ENCODE measurements around the gene BRSK2. TPM values are rescaled to one million over a fixed set of nuclear protein-coding genes. Genes with fewer than 3 reads are reported as not detected.

BRSK2 gene
- total RNA-seq, 4 donors from 2014 or later = 0.24 to 0.81 TPM; not detected in 2

DNA sequence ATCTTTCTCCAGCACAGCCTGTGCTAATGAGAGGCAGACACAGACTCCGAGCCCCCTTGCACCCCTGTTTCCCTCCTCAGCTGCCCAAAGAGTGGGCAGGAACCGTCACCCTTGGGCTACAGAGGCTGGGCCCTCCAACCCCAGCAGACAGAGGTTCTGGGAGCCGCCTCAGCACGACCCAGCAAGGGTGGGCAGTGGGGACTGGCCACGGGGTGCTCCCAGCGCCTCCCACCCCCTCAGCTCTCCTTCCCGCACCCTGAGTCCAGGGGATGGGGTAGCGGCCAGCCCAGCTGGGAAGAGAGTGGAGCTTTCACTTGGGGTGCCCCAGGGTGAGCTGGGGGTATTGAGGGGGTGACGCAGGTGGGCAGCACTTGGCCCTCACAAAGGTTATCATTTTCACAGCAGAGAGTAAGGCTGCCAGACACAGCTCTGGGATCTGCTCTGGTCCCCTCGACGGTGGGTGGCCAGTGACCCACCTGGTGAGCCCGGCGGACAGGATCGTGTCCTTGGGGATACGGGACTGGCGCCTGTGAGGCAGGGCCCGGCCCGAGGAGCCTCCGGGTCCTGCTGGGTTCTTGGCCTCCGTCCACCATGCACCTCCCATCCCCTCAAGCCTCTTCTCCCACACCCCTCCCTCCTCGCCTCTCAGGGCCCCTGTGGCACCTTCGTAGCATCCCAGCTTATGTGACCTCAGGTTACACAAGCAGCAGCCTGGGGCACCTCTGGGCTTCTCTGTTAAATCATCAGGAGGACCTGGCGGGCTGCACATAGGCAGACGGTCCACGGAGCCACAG is 14.4 kb upstream of the BRSK2 start:
- in situ Hi-C loops (cut with MboI; ENCODE audit: low sequenced_read_pairs in 4 of 4) (no loop called here), intact Hi-C loops (cut with DNase I; ENCODE audit: low total_unique reads) (no loop called here)
- Histone ChIP-seq H3K4me3 (no peak overlapping the region), H3K27ac (no peak overlapping the region), H3K9me3 (no peaks in the 10 kb centered on the region), H3K4me1 (no peaks in the 10 kb centered on the region), H3K27me3 (peaks cover 19 to 28% (median 27%) of the 10 kb centered on the region in 3 donors), H3K36me3 (no peaks in the 10 kb centered on the region)
- no peak for DNase-seq
- TF ChIP-seq, protein P1, sequence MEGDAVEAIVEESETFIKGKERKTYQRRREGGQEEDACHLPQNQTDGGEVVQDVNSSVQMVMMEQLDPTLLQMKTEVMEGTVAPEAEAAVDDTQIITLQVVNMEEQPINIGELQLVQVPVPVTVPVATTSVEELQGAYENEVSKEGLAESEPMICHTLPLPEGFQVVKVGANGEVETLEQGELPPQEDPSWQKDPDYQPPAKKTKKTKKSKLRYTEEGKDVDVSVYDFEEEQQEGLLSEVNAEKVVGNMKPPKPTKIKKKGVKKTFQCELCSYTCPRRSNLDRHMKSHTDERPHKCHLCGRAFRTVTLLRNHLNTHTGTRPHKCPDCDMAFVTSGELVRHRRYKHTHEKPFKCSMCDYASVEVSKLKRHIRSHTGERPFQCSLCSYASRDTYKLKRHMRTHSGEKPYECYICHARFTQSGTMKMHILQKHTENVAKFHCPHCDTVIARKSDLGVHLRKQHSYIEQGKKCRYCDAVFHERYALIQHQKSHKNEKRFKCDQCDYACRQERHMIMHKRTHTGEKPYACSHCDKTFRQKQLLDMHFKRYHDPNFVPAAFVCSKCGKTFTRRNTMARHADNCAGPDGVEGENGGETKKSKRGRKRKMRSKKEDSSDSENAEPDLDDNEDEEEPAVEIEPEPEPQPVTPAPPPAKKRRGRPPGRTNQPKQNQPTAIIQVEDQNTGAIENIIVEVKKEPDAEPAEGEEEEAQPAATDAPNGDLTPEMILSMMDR (IDR thresholded peaks at IDR 0.05 in 4 of 5, conservative IDR thresholded peaks at IDR 0.05 in 1 of 5) = no peak
- no peak for TF ChIP-seq POLR2A (IDR thresholded peaks at IDR 0.05)
- ATAC-seq = no peak

GRCh38 chr11:1375955-1376258 is 13.8 kb upstream of the BRSK2 start:
- intact Hi-C loops (cut with DNase I; ENCODE audit: low total_unique reads) = no loop called here
- H3K4me1 ChIP-seq = no peaks in the 10 kb centered on the region
- DNase-seq = no peak
- in situ Hi-C loops (cut with MboI; ENCODE audit: low sequenced_read_pairs in 4 of 4) = no loop called here
- ATAC-seq = no peak
- H3K9me3 ChIP-seq = no peaks in the 10 kb centered on the region
- peaks cover 19 to 27% (median 22%) of the 10 kb centered on the region in 3 donors for H3K27me3 ChIP-seq
- no peak overlapping the region for H3K4me3 ChIP-seq
- no peaks in the 10 kb centered on the region for H3K36me3 ChIP-seq
- TF ChIP-seq, protein P1 (IDR thresholded peaks at IDR 0.05 in 4 of 5, conservative IDR thresholded peaks at IDR 0.05 in 1 of 5) = no peak
- TF ChIP-seq POLR2A (IDR thresholded peaks at IDR 0.05) = no peak
- H3K27ac ChIP-seq = no peak overlapping the region

DNA sequence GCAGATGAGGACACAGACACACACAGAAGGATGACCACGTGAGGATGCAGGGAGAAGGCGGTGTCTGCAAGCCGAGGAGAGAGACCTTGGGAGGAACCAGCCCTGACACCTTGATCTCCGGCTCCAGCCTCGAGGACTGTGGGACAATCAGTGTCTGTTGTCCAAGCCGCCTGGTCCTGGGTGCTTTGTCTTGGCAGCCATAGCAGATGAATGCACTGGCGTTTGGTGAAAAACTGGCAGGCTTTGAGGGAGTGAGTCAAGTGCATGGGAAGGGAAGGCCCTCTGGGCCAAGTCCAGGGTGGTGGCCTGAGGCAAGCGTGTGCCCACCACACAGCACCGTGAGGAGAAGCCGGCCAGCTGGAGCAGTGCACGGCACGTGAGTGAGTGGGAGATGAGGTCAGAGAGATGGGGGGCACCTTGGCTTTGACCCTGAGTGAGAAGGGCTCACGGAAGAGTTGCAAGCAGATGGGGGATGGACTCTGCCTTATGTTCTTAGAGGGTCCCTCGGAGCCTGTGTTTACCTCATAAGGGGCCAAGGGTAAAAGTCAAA is 12.4 kb upstream of the BRSK2 start:
- no peaks in the 10 kb centered on the region for H3K4me1 ChIP-seq
- no peaks in the 10 kb centered on the region for H3K9me3 ChIP-seq
- DNase-seq (no peak), ATAC-seq (no peak)
- no peaks in the 10 kb centered on the region for H3K36me3 ChIP-seq
- in situ Hi-C loops (cut with MboI; ENCODE audit: low sequenced_read_pairs in 4 of 4) (no loop called here), intact Hi-C loops (cut with DNase I; ENCODE audit: low total_unique reads) (no loop called here)
- H3K4me3 ChIP-seq = no peak overlapping the region
- TF ChIP-seq, protein P1 (IDR thresholded peaks at IDR 0.05 in 4 of 5, conservative IDR thresholded peaks at IDR 0.05 in 1 of 5) = no peak
- TF ChIP-seq POLR2A (IDR thresholded peaks at IDR 0.05) = no peak
- H3K27me3 ChIP-seq = peaks cover 23 to 28% (median 25%) of the 10 kb centered on the region in 3 donors
- H3K27ac ChIP-seq = no peak overlapping the region

DNA sequence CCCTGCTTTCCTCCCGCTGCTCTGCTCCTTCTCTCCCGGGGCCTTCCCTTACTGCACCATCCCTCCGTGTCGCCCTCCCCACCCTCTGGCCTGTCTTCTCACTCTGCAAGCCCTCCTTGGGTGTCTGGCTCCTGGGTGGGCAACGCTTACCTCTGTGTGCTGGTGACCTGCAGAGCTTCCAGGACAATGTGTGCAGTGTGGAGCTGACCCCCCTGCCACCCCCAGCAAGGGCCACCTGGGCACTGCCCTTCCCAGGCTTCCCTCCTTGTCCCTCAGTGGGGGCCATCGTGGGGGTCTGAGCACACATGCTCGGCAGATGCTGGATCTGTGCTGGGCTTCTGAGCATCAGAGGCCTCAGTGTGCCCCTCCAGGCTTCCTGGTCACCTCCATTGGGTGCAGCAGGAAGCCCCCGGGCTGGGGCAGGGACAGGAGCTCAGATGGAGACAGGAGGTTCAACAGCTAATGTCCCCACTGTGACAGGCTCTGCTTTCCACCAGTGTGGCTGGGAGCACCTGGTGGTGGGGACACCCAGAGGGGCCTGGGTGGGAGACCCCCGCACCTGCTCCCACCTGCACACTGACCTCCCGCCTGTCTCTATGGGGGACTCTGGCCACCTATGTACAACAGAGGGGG is 7.8 kb upstream of the BRSK2 start:
- Histone ChIP-seq H3K9me3 (no peaks in the 10 kb centered on the region), H3K36me3 (no peaks in the 10 kb centered on the region), H3K27ac (no peak overlapping the region), H3K4me3 (no peak overlapping the region), H3K27me3 (peaks cover 15 to 39% (median 39%) of the 10 kb centered on the region in 3 donors), H3K4me1 (no peaks in the 10 kb centered on the region)
- in situ Hi-C loops (cut with MboI; ENCODE audit: low sequenced_read_pairs in 4 of 4) = no loop called here
- ATAC-seq (no peak), DNase-seq (no peak)
- intact Hi-C loops (cut with DNase I; ENCODE audit: low total_unique reads) = loop anchor here (10.0 kb wide), 1 partner anchor 117 kb away; no protein-coding TSS in a partner anchor
- no peak for TF ChIP-seq POLR2A (IDR thresholded peaks at IDR 0.05)
- TF ChIP-seq, protein P1 (IDR thresholded peaks at IDR 0.05 in 4 of 5, conservative IDR thresholded peaks at IDR 0.05 in 1 of 5) = no peak
